Epithelial cell of alveolus of lung (primary cell): Measurements from ENCODE around the gene KLHL18. TPM values are rescaled to one million over a fixed set of nuclear protein-coding genes. Genes with fewer than 3 reads are reported as not detected.

ENCODE experiments used
- total RNA-seq: library from RNA; depleted of rRNA; stranded (reverse); fragments of >200 nt; gene quantifications from 2 replicates; pipeline ENCODE4 v1.2.1, GENCODE V29; 2015

The KLHL18 gene
- total RNA-seq: 13.4 and 17.5 TPM in 2 replicates

GRCh38 chr3:47282424-47283192 lies at the start of gene KLHL18, which contains the start of gene KIF9:
KLHL18 (plus strand) TSS chr3:47282944; CDS start chr3:47282966, 22 bp downstream.
KIF9 (minus strand) TSS chr3:47282799; CDS start chr3:47277374, 5,425 bp downstream.

DNA sequence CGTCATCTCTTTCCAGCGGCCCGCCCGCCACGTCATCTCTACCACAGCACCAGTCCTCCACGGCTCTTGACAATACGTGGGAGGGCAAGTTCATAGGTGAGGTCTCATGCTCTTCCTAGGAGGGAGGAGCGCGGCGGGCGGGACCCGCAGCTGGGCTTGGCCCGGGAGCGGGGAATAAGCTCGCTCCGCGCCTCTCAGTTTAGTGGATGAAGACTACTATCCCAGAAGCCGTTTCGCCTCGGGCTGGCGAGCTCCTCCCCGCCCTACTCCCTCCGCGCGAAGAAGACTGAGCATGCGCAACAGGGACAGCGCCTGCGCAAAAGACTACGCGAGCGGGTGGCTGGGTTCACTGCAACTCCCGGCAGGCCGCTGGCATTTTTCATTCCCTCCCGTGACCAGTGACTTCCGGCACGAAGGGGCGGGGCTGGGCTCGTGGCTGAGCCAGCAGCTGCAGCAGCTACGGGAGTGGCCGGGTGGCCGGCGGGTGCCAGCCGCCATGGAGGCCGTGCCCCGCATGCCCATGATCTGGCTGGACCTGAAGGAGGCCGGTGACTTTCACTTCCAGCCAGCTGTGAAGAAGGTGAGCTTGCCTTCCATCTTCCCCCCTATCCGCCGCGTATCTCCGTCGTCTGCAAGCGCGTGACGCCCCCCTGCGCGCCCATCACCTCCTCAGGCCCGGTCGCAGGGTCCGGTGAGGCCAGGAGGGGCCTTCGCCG lies 98.0 kb downstream of the KLHL18 start, which contains the start of gene PTPN23:
PTPN23 (plus strand) TSS at position 421 of the 716 bp plus-strand sequence; CDS start at position 497, 76 bp downstream.

Other genes with a start within 250 kb of the KLHL18 start
- 15.4 and 29.1 TPM in 2 replicates for gene SETD2, start 118.8 kb upstream of the KLHL18 start, total RNA-seq
- gene KIF9, start 145 bp upstream of the KLHL18 start, total RNA-seq: 1.6 and 2.8 TPM in 2 replicates
- gene PTPN23, start 98.1 kb downstream of the KLHL18 start, total RNA-seq: 16.3 and 17.8 TPM in 2 replicates
- 51.7 and 85.9 TPM in 2 replicates for gene SCAP, start 193.0 kb downstream of the KLHL18 start, total RNA-seq
- 21.1 and 32.1 TPM in 2 replicates for gene ELP6, start 230.8 kb downstream of the KLHL18 start, total RNA-seq